Mucosa of stomach (tissue), 1 donor: ENCODE measurements around the gene DNTTIP2.
"Not testable (repeated sequence)": the region's sequence is repeated elsewhere in the genome, so short reads cannot be mapped to it uniquely, and the experiment has no call there.

Experiments used
- H3K27me3 ChIP-seq: one replicate; pipeline ENCODE4 v1.7.0; 2013; ENCODE audit warnings: mild to moderate bottlenecking, low read length; ENCODE audit not compliant: control insufficient read depth, insufficient read depth
- H3K36me3 ChIP-seq: one replicate; pipeline ENCODE4 v1.7.0; 2013; ENCODE audit warnings: low read length; ENCODE audit not compliant: control insufficient read depth, insufficient read depth
- H3K4me1 ChIP-seq: one replicate; pipeline ENCODE4 v1.7.0; 2013; ENCODE audit warnings: mild to moderate bottlenecking, low read length; ENCODE audit not compliant: control insufficient read depth, insufficient read depth
- H3K4me3 ChIP-seq: one replicate; pipeline ENCODE4 v1.7.0; 2013; ENCODE audit warnings: low read length
- H3K9ac ChIP-seq: one replicate; pipeline ENCODE4 v1.7.0; 2013; ENCODE audit warnings: mild to moderate bottlenecking, low read length, moderate library complexity
- H3K9me3 ChIP-seq: one replicate; pipeline ENCODE4 v1.7.0; 2013; ENCODE audit warnings: mild to moderate bottlenecking, low read length, moderate library complexity; ENCODE audit not compliant: control insufficient read depth
- donor health status: Pancreatic carcinoma.

Gene DNTTIP2

DNA sequence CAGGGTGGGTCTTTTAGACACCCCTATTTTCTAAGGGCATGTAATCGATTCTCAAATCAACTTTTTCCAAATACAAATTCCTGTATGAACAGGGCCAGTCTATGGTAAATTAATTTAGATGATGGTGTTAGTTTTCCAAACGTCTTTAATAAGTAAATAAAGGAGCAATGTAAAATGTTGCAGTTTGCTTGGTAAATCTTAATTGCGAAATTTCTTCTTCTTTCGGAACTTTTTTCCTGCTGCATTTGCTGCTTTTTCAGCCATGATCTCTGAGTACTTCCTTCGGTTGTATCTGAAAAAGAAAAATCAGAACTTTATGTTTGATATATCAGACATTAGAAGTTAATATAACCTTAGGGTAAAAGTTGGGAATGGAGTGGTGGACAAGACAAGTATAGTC, 9.4 kb downstream of the DNTTIP2 start:
- H3K36me3 ChIP-seq = peaks cover 10% of the 10 kb centered on the region
- H3K4me3 ChIP-seq = no peak overlapping the region
- no peaks in the 10 kb centered on the region for H3K27me3 ChIP-seq
- no peak overlapping the region for H3K9ac ChIP-seq
- H3K9me3 ChIP-seq = no peaks in the 10 kb centered on the region
- H3K4me1 ChIP-seq = no peaks in the 10 kb centered on the region

- H3K4me1 ChIP-seq, H3K4me3 ChIP-seq, H3K9ac ChIP-seq, H3K9me3 ChIP-seq, H3K36me3 ChIP-seq, H3K27me3 ChIP-seq: not testable (repeated sequence)
Measured at GRCh38 chr1:93868492-93868891, 10.5 kb downstream of the DNTTIP2 start.

GRCh38 chr1:93865253-93865652, 13.8 kb downstream of the DNTTIP2 start:
- Histone ChIP-seq H3K4me1 (no peaks in the 10 kb centered on the region), H3K36me3 (no peaks in the 10 kb centered on the region), H3K9me3 (no peaks in the 10 kb centered on the region), H3K27me3 (no peaks in the 10 kb centered on the region), H3K9ac (no peak overlapping the region), H3K4me3 (no peak overlapping the region)

DNA sequence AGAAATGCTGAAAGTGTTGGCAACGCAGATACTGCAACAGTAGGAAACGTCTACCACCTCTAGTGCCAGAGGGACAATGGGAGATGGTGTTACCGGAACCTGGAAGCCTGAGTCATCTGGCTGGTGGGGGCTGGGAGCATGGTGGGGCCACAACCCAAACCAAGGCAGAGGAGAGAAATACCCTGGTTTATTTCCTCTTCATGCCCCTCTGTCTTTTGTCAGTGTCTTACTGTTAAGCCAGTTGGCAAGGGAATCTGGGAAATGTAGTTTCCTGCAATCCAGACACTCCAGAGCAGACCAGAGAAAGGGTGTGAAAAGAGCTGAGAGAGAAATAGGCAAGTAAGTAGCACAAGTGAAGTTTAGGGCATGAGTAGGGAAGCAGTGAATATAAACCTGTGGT, 14.8 kb downstream of the DNTTIP2 start:
- Histone ChIP-seq H3K4me1 (no peaks in the 10 kb centered on the region), H3K9ac (no peak overlapping the region), H3K27me3 (no peaks in the 10 kb centered on the region), H3K9me3 (no peaks in the 10 kb centered on the region), H3K4me3 (no peak overlapping the region), H3K36me3 (no peaks in the 10 kb centered on the region)

GRCh38 chr1:93857653-93858052, 21.4 kb downstream of the DNTTIP2 start:
- H3K27me3 ChIP-seq, H3K9ac ChIP-seq, H3K36me3 ChIP-seq, H3K9me3 ChIP-seq, H3K4me3 ChIP-seq, H3K4me1 ChIP-seq: not testable (repeated sequence)

GRCh38 chr1:93855983-93856382, 23.0 kb downstream of the DNTTIP2 start:
- not testable (repeated sequence) for H3K4me1 ChIP-seq, H3K4me3 ChIP-seq, H3K9ac ChIP-seq, H3K9me3 ChIP-seq, H3K36me3 ChIP-seq, H3K27me3 ChIP-seq

GRCh38 chr1:93853940-93854339, 25.1 kb downstream of the DNTTIP2 start:
- no peak overlapping the region for H3K9ac ChIP-seq
- H3K4me1 ChIP-seq = no peaks in the 10 kb centered on the region
- H3K9me3 ChIP-seq = no peaks in the 10 kb centered on the region
- H3K4me3 ChIP-seq = no peak overlapping the region
- no peaks in the 10 kb centered on the region for H3K27me3 ChIP-seq
- no peaks in the 10 kb centered on the region for H3K36me3 ChIP-seq

GRCh38 chr1:93851878-93852277, 27.1 kb downstream of the DNTTIP2 start:
- Histone ChIP-seq H3K36me3 (no peaks in the 10 kb centered on the region), H3K4me3 (no peak overlapping the region), H3K9ac (no peak overlapping the region), H3K27me3 (no peaks in the 10 kb centered on the region), H3K4me1 (peaks cover 5% of the 10 kb centered on the region), H3K9me3 (no peaks in the 10 kb centered on the region)

DNA sequence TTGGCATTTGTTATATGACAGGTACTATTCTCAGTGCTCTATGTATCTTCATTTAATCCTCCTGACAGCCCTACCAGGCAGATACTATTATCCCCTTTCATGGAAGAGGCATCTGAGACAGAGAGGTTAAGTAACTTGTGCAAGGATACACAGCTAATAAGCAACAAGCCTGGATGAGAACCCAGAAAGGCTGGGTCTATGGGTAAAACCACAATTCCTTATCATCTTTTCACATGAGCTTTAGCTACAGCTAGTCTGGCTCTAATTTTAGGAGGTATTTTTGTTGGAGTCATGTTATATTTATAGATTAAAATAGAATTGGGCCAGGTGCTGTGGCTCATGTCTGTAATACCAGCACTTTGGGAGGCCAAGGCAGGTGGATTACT, 27.7 kb downstream of the DNTTIP2 start:
- peaks cover 5% of the 10 kb centered on the region for H3K4me1 ChIP-seq
- H3K36me3 ChIP-seq = no peaks in the 10 kb centered on the region
- H3K9ac ChIP-seq = no peak overlapping the region

GRCh38 chr1:93850687-93851326, 28.2 kb downstream of the DNTTIP2 start:
- not testable (repeated sequence) for H3K4me1 ChIP-seq, H3K36me3 ChIP-seq, H3K27me3 ChIP-seq, H3K9me3 ChIP-seq, H3K9ac ChIP-seq, H3K4me3 ChIP-seq

More for the DNA sequence above, 27.7 kb downstream of the DNTTIP2 start:
- Histone ChIP-seq H3K9me3 (no peaks in the 10 kb centered on the region), H3K4me3 (no peak overlapping the region), H3K27me3 (no peaks in the 10 kb centered on the region)

DNA sequence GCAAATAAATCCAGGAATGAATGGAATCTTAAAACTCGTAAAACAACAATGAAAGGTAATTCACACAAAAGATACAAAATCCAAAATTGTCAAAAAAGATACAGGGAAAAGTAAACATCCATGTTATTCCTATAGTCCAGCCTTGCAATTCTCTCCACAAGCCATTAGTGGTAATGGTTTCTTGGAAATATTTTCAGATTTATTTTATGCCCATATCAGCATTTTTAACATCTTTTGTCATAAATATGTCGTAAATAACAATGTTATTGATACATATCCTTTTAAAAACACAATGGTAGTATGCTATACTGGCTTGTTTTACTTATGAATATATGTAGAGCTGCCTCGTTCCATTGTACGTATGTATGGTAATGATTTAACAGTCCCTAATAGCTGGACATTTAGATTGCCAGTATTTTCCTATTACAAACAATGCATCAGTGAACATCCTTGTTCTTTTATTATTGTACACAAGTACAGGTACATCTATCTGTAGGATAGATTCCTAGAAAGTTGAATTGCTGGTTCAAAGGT, 30.6 kb downstream of the DNTTIP2 start:
- Histone ChIP-seq H3K9ac (peak overlapping the region; percentile 84), H3K9me3 (no peaks in the 10 kb centered on the region), H3K4me3 (peak overlapping the region; percentile 71), H3K4me1 (peaks cover 25% of the 10 kb centered on the region), H3K27me3 (no peaks in the 10 kb centered on the region), H3K36me3 (no peaks in the 10 kb centered on the region)

DNA sequence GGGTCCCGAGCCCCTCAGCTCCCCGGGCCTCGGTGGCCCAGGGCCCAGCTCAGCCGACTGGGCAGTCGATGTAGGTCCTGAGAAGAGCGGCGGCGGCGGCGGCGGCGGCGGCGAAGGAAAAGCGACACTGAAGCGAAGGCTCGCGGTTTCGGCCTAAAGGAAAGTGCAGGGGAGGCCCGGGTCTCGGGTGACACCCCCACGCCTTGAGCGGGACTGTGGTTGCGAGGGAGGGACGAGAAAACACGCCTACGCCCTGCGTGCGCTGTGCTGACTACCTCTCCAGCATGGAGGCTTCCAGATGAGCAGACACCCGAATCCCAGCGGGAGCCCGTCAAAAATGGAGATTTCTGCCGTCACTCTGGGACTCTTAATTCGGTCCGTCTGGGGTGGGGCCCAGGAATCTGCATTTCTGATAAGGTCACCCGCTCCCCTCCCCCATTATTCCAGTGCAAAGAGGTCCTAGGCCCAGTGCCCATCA, 31.2 kb downstream of the DNTTIP2 start:
- H3K4me1 ChIP-seq = peaks cover 25% of the 10 kb centered on the region
- peak overlapping the region; percentile 84 for H3K9ac ChIP-seq
- no peaks in the 10 kb centered on the region for H3K9me3 ChIP-seq
- peak overlapping the region; percentile 71 for H3K4me3 ChIP-seq
- H3K27me3 ChIP-seq = no peaks in the 10 kb centered on the region
- no peaks in the 10 kb centered on the region for H3K36me3 ChIP-seq
